NCI-H1694 treated with DMSO at 0.1 percent for 48 hours (cell line): ENCODE data around the gene DENND11.
A peak's percentile ranks its signal among the peaks of the same experiment; 100 is the strongest.
"Not testable (repeated sequence)": the region's sequence is repeated elsewhere in the genome, so short reads cannot be mapped to it uniquely, and the experiment has no call there.

Experiments
- DNase-seq: peaks from one replicate; lab custom pipeline; 2025; lab: John Stamatoyannopoulos, UW

The DENND11 gene

DNA sequence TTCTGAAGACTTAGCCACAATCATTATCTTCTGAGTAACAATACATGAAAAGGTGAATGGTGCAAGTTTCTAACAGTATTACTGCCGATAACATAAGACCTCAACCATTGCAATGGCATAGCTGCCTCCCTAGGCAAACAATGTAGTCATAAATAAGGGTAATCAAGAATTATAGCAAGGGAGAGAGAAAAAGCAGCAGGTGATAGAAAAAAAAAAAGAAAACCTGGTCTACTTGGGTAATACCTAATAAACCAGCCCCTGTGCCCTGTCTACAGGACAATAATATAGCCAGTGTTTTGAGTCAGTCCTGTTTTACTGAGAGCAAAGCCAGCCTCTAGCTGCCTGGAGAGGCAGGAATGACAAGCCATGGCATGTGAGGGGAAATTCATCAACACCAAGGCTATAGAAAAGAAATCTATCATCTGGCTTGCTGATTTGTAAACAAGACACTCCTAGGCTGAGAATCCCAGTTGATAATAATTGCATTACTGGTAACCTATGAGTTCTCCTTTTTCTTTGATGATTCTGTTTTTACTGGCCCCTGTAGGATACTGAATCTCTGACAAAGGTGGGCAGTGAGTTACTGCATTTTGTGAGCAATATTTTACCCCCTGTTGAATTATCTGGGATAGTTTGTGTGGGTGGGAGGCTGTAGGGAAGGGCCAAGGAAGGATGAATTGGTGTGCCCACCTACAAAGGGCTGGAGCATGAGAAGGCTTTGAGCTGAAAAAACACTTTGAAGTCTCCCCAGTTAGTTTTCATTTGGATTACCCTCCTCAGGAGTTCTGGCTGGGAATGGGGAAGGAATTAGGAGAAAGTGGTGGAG is 4.5 kb upstream of the DENND11 start:
- no peak for DNase-seq

DNA sequence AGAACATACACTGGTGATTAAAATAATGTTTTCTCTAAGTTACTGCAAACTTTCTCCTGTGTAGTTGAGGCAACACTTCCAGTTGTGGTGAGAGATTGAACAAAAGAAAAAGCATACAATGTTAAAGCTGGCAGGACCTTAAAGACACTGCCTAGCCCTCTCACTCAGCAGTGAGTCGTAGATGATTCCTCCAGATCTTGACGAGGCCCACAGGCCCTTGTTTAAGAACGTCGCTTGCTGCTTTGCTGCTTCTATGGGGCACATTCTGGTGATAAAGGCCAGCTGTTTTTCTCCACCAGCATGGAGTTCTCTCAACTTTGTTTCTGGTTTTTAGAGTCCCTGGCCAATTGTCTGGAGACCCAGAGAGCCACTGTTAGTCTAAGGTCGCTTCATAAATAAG is 2.8 kb upstream of the DENND11 start:
- no peak for DNase-seq

GRCh38 chr7:141704112-141704511 is 2.1 kb upstream of the DENND11 start:
- no peak for DNase-seq

DNA sequence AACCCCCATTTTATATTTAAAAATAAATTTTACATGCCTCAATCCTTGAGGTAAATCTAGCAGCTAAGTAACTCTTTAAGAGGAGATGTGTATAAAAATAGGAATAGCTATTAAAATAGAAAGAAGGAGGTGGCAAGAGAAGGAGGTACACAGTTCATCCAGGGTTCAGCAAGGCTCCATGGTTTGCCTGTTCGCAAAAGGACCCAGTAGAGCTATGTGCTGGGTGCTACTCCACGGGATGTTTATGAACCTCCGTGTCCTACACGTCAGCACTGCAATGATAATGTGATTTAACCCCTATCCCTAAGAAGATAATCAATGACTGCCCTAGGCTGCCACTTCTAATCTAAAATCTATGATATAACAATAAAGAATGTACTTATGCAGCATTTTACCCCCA is 926 bp upstream of the DENND11 start:
- DNase-seq, result no peak

DNA sequence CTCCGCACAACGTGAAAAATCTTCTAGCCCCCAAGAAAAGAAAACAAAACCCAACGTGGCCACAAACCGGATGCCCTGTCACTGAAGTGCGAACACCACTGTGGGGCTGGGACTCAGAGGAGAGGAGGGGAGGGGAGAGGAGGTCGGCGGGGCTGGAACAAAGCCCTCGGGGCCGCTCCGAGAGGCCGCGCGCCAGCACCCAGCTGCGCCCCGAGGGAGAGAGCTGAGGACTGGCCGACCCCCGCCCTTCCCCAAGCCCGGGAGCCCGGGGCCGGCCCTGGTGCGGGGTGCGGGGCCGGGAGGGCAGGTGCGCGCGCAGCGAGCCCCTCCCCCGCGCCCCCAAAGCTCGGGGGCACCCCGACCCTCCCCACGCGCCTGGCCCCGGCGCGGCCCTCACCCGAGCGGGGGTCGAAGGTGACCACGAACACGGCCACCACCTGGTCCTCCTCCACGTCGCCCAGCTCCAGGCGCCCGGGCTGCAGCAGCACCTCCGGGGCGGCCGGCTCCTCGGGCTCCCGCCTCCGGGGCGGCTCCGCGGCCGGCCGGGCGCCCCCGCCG is 398 bp downstream of the DENND11 start:
- no peak for DNase-seq

- no peak for DNase-seq
These were observed 1.1 kb downstream of the DENND11 start for GRCh38 chr7:141700848-141701371.

DNA sequence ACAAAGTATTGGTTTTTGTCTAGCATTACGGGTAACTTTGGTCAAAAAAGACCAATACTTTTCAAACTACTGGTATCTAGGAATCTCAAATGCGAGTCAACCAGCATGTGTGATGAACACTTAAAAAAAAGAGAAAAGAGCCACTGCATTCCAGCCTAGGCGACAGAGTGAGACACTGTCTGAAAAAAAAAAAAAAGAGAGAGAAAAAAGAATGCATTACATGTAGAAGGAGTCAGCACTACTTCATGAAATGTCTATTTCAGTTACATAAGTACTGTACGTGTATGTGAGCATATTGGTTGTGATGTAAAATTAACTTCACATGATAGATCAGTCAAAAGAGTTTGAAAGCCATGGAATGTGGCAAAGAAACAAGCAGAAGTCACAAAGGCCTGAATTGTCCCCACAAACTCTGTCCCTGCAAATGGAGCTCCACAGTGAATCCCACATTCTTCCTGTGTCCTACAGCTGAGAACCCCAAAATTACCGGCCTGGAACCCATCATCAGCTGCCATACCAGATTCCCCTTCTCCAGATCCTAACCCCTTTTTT is 1.6 kb downstream of the DENND11 start:
- no peak for DNase-seq

DNA sequence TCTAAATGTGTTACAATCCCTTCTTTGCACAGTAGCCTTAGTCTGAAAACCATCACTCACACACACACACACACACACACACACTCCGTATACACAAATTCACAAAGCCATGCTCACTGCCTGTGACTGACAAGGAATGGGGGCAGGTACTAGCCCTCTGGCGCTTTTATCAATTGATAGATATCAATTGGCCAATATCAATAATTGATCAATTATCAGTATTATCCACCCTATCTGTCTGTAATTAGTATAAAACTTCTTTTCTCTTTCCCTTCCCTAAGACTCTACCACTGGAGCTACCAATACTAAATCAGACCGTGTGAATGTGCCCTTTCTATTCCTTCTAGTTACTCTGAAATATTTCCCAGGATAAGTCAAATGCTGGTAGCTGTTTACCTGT is 2.1 kb downstream of the DENND11 start:
- DNase-seq, result no peak

DNA sequence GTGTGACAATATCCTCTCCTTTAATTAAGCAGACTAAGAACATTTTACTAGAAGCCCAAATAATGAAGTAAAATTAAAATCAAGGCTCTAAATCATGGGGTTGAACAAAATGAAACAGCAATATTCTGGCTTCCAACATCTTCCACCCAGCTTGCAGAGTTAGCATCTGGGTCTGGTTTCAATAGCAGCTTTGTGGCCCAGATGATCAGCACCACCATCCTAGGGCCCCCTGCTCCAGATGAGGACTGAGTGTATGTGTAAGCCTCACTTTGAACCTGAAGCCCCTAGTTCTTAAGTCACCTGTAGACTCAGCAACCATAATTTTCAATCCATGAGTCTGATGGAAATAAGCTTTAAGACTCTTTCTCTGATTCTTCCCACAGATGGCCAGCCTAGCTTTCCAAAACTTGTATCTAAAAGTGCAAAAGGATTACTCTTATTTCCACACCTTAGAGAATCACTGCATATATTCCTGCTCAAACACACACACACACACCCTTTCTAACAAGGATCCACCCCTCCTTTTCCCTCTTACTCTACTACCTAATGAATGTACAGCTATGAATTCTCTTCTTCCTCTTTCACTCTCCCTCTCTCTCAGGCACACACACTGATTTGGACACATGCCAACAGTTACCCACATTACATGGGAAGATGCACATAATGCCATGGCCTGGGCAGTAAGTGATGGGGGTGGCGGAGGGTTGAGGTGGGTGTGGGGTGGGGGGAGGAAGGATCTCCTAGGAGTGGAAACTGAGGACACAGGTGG is 3.5 kb downstream of the DENND11 start:
- DNase-seq, result no peak

DNA sequence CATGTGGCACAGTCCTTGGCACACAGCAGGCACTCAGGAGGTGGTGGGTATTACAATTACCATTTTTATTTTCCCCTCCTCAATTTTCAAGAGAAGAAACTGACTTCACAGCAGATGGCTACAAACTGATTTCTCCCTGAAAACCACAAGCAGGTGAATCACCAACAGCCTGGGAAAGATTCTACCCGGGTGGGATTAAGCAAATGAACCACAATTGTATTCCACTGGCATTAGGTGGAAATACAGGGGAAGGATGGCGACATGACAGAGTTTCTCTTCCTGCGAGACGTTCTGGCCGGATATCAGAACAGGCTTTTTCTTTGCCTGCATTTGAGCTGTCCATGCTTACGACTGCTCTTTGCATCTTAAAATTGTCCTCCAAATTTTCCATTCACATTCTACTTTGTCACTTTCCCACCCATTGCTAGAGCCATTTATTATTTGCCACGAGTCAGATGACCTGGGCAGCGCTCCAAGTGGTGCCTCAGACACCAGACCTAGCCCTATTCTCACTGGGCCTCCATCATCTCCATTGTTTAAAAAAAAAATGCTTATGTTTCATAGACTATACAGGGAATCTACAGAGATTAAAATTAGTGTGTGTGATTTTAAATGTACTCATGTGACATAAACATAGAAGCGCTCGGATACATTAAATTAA is 4.6 kb downstream of the DENND11 start:
- DNase-seq, result no peak

DNA sequence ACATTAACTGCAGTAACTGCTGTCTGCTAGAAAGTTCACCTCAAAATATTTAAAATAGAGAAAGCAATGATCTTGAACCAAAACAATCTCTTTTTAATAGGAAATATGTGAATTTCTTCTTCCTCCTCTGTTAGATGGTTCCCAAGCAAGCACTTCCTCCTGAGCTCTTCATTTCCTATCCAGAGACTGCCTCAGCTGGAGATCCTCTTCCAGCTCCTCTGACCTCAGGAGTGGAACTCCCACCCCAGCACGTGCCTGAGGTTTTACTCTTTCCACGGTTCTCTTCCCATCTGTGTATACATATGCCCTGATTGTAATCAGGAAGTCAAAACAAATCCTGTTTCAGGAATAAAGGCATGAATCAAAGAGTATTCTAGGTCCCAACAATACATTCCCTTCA is 5.6 kb downstream of the DENND11 start:
- DNase-seq, result no peak

DNA sequence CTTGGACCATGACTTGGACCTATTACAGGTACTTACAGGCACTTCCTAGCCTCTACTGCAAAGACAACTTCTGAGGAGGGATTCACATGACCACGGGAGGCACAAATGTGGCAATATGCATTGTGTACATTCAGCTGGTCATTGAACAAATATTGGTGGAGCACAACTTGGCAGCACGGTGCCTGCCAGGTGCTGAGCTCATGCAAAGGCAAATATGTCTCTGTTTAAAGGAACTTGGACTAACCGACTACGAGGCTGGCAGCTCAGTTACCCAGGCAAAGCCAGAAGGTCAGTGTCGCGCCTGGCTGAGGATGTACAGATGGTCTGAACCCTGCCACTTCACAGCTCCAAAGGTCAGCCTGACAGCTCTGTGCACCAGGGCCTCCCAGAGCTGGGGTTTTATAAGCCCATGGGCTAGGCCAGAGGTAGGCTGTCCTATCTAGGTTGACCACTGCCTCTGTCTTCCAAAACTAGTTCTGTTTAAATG is 6.1 kb downstream of the DENND11 start:
- DNase-seq, result no peak

GRCh38 chr7:141693082-141693481 is 8.9 kb downstream of the DENND11 start:
- DNase-seq, result no peak

GRCh38 chr7:141691961-141692360 is 10.0 kb downstream of the DENND11 start:
- no peak for DNase-seq

DNA sequence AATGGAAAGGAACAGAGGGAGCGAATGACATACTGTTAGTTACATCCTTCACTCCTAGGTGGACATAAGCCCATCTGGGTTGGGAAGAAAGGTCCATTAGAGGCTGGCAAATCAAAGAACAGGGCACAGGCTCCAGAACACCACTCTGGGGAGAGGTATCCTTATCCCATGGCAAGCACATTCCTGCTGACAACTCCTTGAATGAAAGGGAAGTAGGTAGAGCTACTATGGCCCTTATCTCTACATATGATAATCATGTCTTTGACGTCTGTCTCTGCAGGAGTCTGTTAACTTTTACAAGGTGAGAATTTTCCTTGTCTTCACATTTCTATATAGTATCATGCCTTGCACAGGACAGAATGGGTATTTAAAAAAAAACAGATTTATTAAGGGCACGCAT is 10.4 kb downstream of the DENND11 start:
- DNase-seq, result no peak

GRCh38 chr7:141689072-141689825 is 12.7 kb downstream of the DENND11 start:
- DNase-seq, result not testable (repeated sequence)

GRCh38 chr7:141688043-141688442 is 13.9 kb downstream of the DENND11 start:
- no peak for DNase-seq

GRCh38 chr7:141686670-141687069 is 15.3 kb downstream of the DENND11 start:
- DNase-seq, result no peak

DNA sequence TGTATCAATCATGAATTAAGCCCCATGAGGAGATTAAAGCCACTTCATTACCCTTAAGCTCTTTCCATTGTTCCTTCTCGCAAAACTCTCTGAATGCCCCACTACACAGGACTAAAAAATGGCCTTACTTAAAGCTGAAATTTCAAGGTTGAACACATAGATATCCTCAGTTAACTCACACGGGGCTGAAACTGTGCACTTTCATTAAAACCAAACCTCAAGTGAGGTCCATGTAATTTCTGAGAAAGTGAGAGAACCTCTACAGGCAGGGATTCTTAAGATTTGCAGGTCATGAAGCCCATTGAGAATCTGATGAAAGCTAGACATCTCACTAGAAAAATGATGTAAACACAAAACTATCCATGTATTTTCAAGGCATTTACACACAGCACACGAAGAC is 15.9 kb downstream of the DENND11 start:
- no peak for DNase-seq

DNA sequence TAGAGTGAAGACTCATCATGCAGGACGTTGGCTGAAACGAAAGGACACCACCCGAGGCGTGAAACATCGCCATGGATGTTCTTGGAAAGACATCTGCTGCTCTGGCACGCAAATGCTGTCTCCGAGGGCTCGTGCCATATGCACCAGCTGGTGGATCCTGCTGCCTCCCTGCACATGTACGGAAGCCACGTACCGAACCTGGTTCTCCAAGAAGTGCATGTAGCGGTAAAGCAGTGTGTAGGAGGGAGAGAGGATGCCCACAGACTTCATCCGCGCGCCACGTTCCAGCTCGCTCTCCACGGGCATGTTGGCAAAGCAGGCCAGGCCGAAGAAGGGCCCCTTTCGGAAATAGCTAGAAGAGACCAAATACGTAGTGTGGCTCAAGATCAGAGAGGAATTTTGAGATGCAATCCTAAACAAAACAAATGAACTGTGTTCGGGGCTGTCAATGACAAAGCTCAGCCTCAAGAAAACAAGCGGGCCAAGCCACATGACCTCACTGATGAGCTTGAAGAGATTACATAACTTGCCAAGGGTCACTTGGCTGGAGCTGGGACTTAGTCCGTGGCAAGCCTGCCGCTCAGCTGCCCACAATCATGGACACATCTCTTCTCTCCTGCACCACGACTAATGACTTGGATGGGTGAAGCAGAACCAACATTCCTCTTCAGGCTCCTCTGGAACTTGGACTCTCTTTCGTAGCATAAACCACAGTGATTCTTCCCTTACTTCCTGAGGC is 16.5 kb downstream of the DENND11 start:
- peak; percentile 88 for DNase-seq
